ENCODE data around the gene PPP2R5E.

Gene PPP2R5E

GRCh38 chr14:63343878-63344277 lies 199.3 kb downstream of the PPP2R5E start:
- Histone ChIP-seq H3K27ac (ENCODE audit: low read depth, low read length) (no peak overlapping the region), H3K9ac (ENCODE audit: low read length) (no peak overlapping the region), H3K9me3 (ENCODE audit: control insufficient read depth, insufficient read depth, low read depth, low read length) (no peaks in the 10 kb centered on the region), H3K4me3 (ENCODE audit: low read depth, low read length) (no peak overlapping the region), H3K4me1 (ENCODE audit: control insufficient read depth, insufficient read depth, low read length) (no peaks in the 10 kb centered on the region), H3K36me3 (ENCODE audit: control insufficient read depth, insufficient read depth, low read length) (no peaks in the 10 kb centered on the region), H3K27me3 (ENCODE audit: control insufficient read depth, insufficient read depth, low read length) (no peaks in the 10 kb centered on the region)

DNA sequence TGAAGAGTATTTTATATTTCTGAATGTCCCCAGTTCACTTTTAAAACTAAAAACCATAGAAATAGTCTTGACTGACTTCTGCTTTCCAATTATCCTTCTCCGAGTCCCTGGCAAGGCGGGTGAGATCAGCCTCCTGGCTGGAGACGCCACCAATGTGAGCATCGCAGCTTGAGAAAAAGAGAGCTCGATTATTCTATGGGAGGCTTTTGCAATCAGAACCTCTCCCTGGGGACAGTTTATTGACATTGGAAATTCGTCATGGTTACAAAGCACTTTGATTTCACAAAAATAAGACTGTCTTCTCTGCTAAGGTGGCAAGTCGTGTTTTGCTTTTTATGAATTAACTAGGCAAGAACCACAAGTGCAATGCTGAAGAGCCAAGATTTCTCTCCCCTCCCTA lies 200.8 kb downstream of the PPP2R5E start:
- Histone ChIP-seq H3K27ac (ENCODE audit: low read depth, low read length) (no peak overlapping the region), H3K36me3 (ENCODE audit: control insufficient read depth, insufficient read depth, low read length) (no peaks in the 10 kb centered on the region), H3K4me3 (ENCODE audit: low read depth, low read length) (no peak overlapping the region), H3K4me1 (ENCODE audit: control insufficient read depth, insufficient read depth, low read length) (no peaks in the 10 kb centered on the region), H3K9ac (ENCODE audit: low read length) (no peak overlapping the region), H3K9me3 (ENCODE audit: control insufficient read depth, insufficient read depth, low read depth, low read length) (no peaks in the 10 kb centered on the region), H3K27me3 (ENCODE audit: control insufficient read depth, insufficient read depth, low read length) (no peaks in the 10 kb centered on the region)

- H3K27ac ChIP-seq (ENCODE audit: low read depth, low read length): no peak overlapping the region
- H3K9ac ChIP-seq (ENCODE audit: low read length): no peak overlapping the region
- no peaks in the 10 kb centered on the region for H3K27me3 ChIP-seq (ENCODE audit: control insufficient read depth, insufficient read depth, low read length)
- no peaks in the 10 kb centered on the region for H3K36me3 ChIP-seq (ENCODE audit: control insufficient read depth, insufficient read depth, low read length)
- H3K4me3 ChIP-seq (ENCODE audit: low read depth, low read length): no peak overlapping the region
- no peaks in the 10 kb centered on the region for H3K4me1 ChIP-seq (ENCODE audit: control insufficient read depth, insufficient read depth, low read length)
- no peaks in the 10 kb centered on the region for H3K9me3 ChIP-seq (ENCODE audit: control insufficient read depth, insufficient read depth, low read depth, low read length)
These were observed 214.1 kb downstream of the PPP2R5E start for GRCh38 chr14:63328787-63329737.

DNA sequence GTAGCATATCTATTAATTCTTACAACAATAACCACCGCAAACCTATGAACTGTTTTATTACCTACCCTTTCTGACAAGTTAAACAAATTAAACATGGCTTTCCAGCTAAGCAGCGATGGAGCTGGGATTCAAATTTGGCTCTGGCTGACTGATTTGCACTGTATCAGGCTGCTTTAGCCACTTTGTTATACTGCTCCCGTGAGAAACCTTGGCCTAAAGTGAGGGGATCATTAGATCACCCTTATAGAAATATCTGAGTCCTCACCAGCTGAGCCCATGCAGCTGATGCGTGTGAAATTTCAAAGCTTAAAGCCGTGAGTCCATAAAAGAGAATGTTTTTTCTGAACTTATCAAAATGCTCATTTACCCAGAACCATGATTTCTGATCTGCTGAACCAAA lies 216.3 kb downstream of the PPP2R5E start:
- Histone ChIP-seq H3K9me3 (ENCODE audit: control insufficient read depth, insufficient read depth, low read depth, low read length) (no peaks in the 10 kb centered on the region), H3K4me3 (ENCODE audit: low read depth, low read length) (no peak overlapping the region), H3K27me3 (ENCODE audit: control insufficient read depth, insufficient read depth, low read length) (no peaks in the 10 kb centered on the region), H3K9ac (ENCODE audit: low read length) (no peak overlapping the region), H3K36me3 (ENCODE audit: control insufficient read depth, insufficient read depth, low read length) (no peaks in the 10 kb centered on the region), H3K4me1 (ENCODE audit: control insufficient read depth, insufficient read depth, low read length) (0 out of 2 replicates have a peak, but pooled peaks cover 5% of the 10 kb centered on the region), H3K27ac (ENCODE audit: low read depth, low read length) (no peak overlapping the region)

DNA sequence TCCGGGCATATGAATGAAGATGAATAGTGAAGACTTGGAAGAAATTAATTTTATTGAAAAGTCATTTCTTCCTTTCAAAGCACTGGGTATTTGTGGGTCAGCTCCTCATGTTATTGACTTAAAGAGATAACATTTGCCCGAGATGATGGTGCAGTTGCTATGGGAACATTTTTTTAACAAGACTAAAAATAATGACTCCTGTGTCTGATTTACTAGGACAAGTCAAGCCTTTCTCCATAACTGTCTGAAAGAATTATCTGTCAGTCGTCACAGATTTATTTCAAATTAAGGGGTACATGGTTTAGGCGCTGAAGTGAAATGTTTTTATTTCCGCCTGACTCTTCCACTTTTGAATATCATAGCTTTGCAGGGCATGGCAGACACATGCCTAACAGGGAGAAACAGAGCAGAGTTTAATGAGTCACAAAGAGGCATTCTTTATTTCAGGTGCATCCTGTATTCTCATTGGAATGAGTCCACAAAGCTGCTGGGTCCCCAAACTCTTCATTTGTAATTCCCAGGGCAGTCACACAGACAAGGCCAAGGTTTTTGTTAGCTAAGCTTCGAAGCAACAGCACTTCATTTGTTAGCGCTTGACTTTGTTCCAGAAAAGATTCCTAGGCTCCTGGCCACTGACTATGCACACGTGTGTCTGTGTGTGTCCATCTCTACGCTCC lies 220.1 kb downstream of the PPP2R5E start:
- Histone ChIP-seq H3K36me3 (ENCODE audit: control insufficient read depth, insufficient read depth, low read length) (no peaks in the 10 kb centered on the region), H3K4me1 (ENCODE audit: control insufficient read depth, insufficient read depth, low read length) (0 out of 2 replicates have a peak, but pooled peaks cover 5% of the 10 kb centered on the region), H3K27ac (ENCODE audit: low read depth, low read length) (no peak overlapping the region), H3K27me3 (ENCODE audit: control insufficient read depth, insufficient read depth, low read length) (no peaks in the 10 kb centered on the region), H3K4me3 (ENCODE audit: low read depth, low read length) (no peak overlapping the region), H3K9ac (ENCODE audit: low read length) (no peak overlapping the region), H3K9me3 (ENCODE audit: control insufficient read depth, insufficient read depth, low read depth, low read length) (no peaks in the 10 kb centered on the region)

DNA sequence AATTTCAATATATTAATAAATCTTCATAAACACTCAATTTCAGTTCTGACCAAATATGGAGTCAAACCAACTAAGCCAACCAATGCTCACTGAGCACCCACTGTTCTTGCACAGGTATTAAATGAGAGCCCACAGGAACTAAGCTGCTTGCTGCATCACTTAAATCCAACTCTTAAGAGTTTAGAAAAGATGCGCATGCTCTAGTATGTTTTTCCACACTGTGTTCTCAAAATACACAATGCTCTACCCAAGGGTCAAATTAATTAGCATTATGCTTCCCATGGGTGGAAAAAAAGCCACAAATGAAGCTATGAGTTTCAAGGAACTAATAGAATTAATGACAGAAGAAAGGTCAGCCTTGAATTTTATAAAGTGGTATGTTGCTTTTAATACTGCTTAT lies 220.7 kb downstream of the PPP2R5E start:
- Histone ChIP-seq H3K4me3 (ENCODE audit: low read depth, low read length) (no peak overlapping the region), H3K9me3 (ENCODE audit: control insufficient read depth, insufficient read depth, low read depth, low read length) (no peaks in the 10 kb centered on the region), H3K36me3 (ENCODE audit: control insufficient read depth, insufficient read depth, low read length) (no peaks in the 10 kb centered on the region), H3K9ac (ENCODE audit: low read length) (no peak overlapping the region), H3K27ac (ENCODE audit: low read depth, low read length) (no peak overlapping the region), H3K27me3 (ENCODE audit: control insufficient read depth, insufficient read depth, low read length) (no peaks in the 10 kb centered on the region), H3K4me1 (ENCODE audit: control insufficient read depth, insufficient read depth, low read length) (0 out of 2 replicates have a peak, but pooled peaks cover 5% of the 10 kb centered on the region)

Measured in HUES6 (cell line).